GM12865 (cell line): ENCODE measurements around the gene MIEN1.

Experiments
- DNase-seq: peaks from one replicate; pipeline ENCODE4 v3.0.0; 2010; ENCODE audit warnings: low read depth
- H3K4me3 ChIP-seq: 2 replicates; pipeline ENCODE4 v1.5.1; 2011; ENCODE audit warnings: mild to moderate bottlenecking, low read depth, low read length, control low read depth
- CTCF ChIP-seq: IDR thresholded peaks from 2 replicates; pipeline ENCODE4 v1.5.1; 2011; ENCODE audit warnings: low read length, control low read depth, low read depth, inconsistent platforms; ENCODE audit not compliant: insufficient read depth; ENCODE audit errors: missing control alignments

Gene MIEN1

GRCh38 chr17:39761861-39762496, 31.6 kb upstream of the MIEN1 start:
- no peak overlapping the region for H3K4me3 ChIP-seq
- DNase-seq: no peak
- no peak for TF ChIP-seq CTCF

GRCh38 chr17:39759204-39759603, 28.9 kb upstream of the MIEN1 start:
- no peak for TF ChIP-seq CTCF
- DNase-seq: peak; percentile 47
- no peak overlapping the region for H3K4me3 ChIP-seq

- H3K4me3 ChIP-seq: no peak overlapping the region
- no peak for TF ChIP-seq CTCF
- DNase-seq: peak; percentile 89
Observed at GRCh38 chr17:39757931-39758873, 27.9 kb upstream of the MIEN1 start.

GRCh38 chr17:39757176-39757662, 26.9 kb upstream of the MIEN1 start:
- H3K4me3 ChIP-seq: no peak overlapping the region

GRCh38 chr17:39756380-39757079, 26.2 kb upstream of the MIEN1 start:
- H3K4me3 ChIP-seq: peak overlapping the region; percentile 70
- DNase-seq: no peak
- TF ChIP-seq CTCF: no peak

More at GRCh38 chr17:39757176-39757662, 26.9 kb upstream of the MIEN1 start:
- TF ChIP-seq CTCF: no peak
- peak; percentile 49 for DNase-seq

- DNase-seq: peak; percentile 92
- TF ChIP-seq CTCF: no peak
- peak overlapping the region; percentile 70 for H3K4me3 ChIP-seq
Observed at GRCh38 chr17:39755554-39756379, 25.4 kb upstream of the MIEN1 start.
